ENCODE data around the gene GPX2. TPM values are rescaled to one million over a fixed set of nuclear protein-coding genes. Genes with fewer than 3 reads are reported as not detected.

The GPX2 gene
- total and polyA plus RNA-seq, 4 donors: 6.9 to 1,067 (median 325) TPM

- Histone ChIP-seq H3K9ac (ENCODE audit: low read depth in 1 of 2, low read length in 2 of 2) (no peak overlapping the region), H3K4me3 (ENCODE audit: low read depth in 1 of 3, low read length in 3 of 3) (no peak overlapping the region), H3K27ac (ENCODE audit: low read depth in 1 of 2, low read length in 2 of 2) (no peak overlapping the region), H3K9me3 (ENCODE audit: control insufficient read depth in 4 of 4, low read length in 3 of 4) (no peaks in the 10 kb centered on the region), H3K4me1 (ENCODE audit: control insufficient read depth in 4 of 4, insufficient read depth in 4 of 4, low read length in 3 of 4) (peaks cover 0 to under 1% (median 0%) of the 10 kb centered on the region in 4 donors), H3K27me3 (ENCODE audit: control insufficient read depth in 4 of 4, insufficient read depth in 4 of 4, low read length in 3 of 4) (no peaks in the 10 kb centered on the region), H3K36me3 (ENCODE audit: control insufficient read depth in 4 of 4, insufficient read depth in 3 of 4, low read depth in 1 of 4, low read length in 3 of 4) (peaks cover 0 to 2% (median 0%) of the 10 kb centered on the region in 4 donors)
- DNase-seq (ENCODE audit: low spot score): no peak
- 93% methylated on average over 6 of the region's 6 CpGs for WGBS
- TF ChIP-seq EGR1 (IDR thresholded peaks at IDR 0.05; ENCODE audit: low read depth in 2 of 2): no peak
- no peak for TF ChIP-seq NR2F2 (IDR thresholded peaks at IDR 0.05)
- no peak for TF ChIP-seq RAD21 (IDR thresholded peaks at IDR 0.05)
- TF ChIP-seq, protein P1, sequence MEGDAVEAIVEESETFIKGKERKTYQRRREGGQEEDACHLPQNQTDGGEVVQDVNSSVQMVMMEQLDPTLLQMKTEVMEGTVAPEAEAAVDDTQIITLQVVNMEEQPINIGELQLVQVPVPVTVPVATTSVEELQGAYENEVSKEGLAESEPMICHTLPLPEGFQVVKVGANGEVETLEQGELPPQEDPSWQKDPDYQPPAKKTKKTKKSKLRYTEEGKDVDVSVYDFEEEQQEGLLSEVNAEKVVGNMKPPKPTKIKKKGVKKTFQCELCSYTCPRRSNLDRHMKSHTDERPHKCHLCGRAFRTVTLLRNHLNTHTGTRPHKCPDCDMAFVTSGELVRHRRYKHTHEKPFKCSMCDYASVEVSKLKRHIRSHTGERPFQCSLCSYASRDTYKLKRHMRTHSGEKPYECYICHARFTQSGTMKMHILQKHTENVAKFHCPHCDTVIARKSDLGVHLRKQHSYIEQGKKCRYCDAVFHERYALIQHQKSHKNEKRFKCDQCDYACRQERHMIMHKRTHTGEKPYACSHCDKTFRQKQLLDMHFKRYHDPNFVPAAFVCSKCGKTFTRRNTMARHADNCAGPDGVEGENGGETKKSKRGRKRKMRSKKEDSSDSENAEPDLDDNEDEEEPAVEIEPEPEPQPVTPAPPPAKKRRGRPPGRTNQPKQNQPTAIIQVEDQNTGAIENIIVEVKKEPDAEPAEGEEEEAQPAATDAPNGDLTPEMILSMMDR (IDR thresholded peaks at IDR 0.05; ENCODE audit: low read depth, low read length, missing input control): no peak
- TF ChIP-seq, protein P2, sequence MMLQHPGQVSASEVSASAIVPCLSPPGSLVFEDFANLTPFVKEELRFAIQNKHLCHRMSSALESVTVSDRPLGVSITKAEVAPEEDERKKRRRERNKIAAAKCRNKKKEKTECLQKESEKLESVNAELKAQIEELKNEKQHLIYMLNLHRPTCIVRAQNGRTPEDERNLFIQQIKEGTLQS (IDR thresholded peaks at IDR 0.05): no peak
- TF ChIP-seq, protein P3, sequence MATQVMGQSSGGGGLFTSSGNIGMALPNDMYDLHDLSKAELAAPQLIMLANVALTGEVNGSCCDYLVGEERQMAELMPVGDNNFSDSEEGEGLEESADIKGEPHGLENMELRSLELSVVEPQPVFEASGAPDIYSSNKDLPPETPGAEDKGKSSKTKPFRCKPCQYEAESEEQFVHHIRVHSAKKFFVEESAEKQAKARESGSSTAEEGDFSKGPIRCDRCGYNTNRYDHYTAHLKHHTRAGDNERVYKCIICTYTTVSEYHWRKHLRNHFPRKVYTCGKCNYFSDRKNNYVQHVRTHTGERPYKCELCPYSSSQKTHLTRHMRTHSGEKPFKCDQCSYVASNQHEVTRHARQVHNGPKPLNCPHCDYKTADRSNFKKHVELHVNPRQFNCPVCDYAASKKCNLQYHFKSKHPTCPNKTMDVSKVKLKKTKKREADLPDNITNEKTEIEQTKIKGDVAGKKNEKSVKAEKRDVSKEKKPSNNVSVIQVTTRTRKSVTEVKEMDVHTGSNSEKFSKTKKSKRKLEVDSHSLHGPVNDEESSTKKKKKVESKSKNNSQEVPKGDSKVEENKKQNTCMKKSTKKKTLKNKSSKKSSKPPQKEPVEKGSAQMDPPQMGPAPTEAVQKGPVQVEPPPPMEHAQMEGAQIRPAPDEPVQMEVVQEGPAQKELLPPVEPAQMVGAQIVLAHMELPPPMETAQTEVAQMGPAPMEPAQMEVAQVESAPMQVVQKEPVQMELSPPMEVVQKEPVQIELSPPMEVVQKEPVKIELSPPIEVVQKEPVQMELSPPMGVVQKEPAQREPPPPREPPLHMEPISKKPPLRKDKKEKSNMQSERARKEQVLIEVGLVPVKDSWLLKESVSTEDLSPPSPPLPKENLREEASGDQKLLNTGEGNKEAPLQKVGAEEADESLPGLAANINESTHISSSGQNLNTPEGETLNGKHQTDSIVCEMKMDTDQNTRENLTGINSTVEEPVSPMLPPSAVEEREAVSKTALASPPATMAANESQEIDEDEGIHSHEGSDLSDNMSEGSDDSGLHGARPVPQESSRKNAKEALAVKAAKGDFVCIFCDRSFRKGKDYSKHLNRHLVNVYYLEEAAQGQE (IDR thresholded peaks at IDR 0.05): no peak
- TF ChIP-seq JUND (IDR thresholded peaks at IDR 0.05): no peak
- no peak for TF ChIP-seq RXRA (IDR thresholded peaks at IDR 0.05)
- TF ChIP-seq ZBTB33 (IDR thresholded peaks at IDR 0.05): no peak
- no peak for TF ChIP-seq SP1 (IDR thresholded peaks at IDR 0.05)
- TF ChIP-seq MAX (IDR thresholded peaks at IDR 0.05): no peak
- no peak for TF ChIP-seq TAF1 (conservative IDR thresholded peaks at IDR 0.05)
- TF ChIP-seq FOXA2 (IDR thresholded peaks at IDR 0.05): no peak
- no peak for TF ChIP-seq HNF4G (IDR thresholded peaks at IDR 0.05)
- TF ChIP-seq GABPA (IDR thresholded peaks at IDR 0.05 in 1 of 2, conservative IDR thresholded peaks at IDR 0.05 in 1 of 2): no peak
- no peak for TF ChIP-seq HNF4A (conservative IDR thresholded peaks at IDR 0.05)
- no peak for TF ChIP-seq YY1 (IDR thresholded peaks at IDR 0.05)
- TF ChIP-seq FOXA1 (IDR thresholded peaks at IDR 0.05): no peak
Observed at GRCh38 chr14:64955297-64955696, 12.8 kb upstream of the GPX2 start.
